ENCODE results near the gene CAPN10.

GRCh38 chr2:240604939-240605716 is 18.6 kb downstream of the CAPN10 start:
- TF ChIP-seq TCF7 (CRISPR knock-in tag; IDR thresholded peaks at IDR 0.05; ENCODE audit: low read depth) (no peak), ATF3 (CRISPR knock-in tag; conservative IDR thresholded peaks at IDR 0.05) (no peak), GABPB1 (CRISPR knock-in tag; IDR thresholded peaks at IDR 0.05) (no peak; the same call in 1 of the 2 replicates), MAX (CRISPR knock-in tag; IDR thresholded peaks at IDR 0.05) (no peak), RELA (CRISPR knock-in tag; IDR thresholded peaks at IDR 0.05; ENCODE audit: borderline replicate concordance) (no peak), ZNF263 (CRISPR knock-in tag; IDR thresholded peaks at IDR 0.05; ENCODE audit: low read depth) (no peak), ZNF423 (CRISPR knock-in tag; IDR thresholded peaks at IDR 0.05) (no peak), NFYB (CRISPR knock-in tag; conservative IDR thresholded peaks at IDR 0.05; ENCODE audit: low read depth) (no peak)
